Measurements from ENCODE around the gene TMEM252. TPM values are rescaled to one million over a fixed set of nuclear protein-coding genes. Genes with fewer than 3 reads are reported as not detected.

The TMEM252 gene
- total RNA-seq, 1 donor from 2014 or later, result not detected

- no peak for DNase-seq (ENCODE audit: low spot score)
- peak; percentile 38 for ATAC-seq
These were observed 40.0 kb downstream of the TMEM252 start for GRCh38 chr9:68500457-68501381.

DNA sequence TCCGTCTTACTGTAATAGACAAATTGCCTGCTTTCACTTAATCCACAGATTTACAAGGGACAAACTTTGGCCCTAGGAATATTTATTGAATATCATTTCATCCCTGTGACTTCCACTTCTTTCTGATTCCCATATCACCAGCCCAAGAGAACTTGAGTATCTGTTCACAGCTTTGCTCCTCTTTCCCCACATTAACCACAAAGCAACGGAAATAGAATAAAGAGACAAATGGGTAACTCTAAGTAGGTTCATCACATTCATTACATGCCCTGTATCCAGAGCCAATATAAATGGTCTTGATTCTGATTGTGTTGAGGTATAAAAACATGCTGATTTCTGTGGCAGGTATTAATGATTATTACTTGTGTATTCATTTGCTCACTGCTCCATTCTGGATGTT lies 41.9 kb downstream of the TMEM252 start:
- DNase-seq (ENCODE audit: low spot score) (no peak), ATAC-seq (no peak)

GRCh38 chr9:68497629-68498028 lies 43.1 kb downstream of the TMEM252 start:
- no peak for DNase-seq (ENCODE audit: low spot score)
- ATAC-seq, result peak; percentile 34

GRCh38 chr9:68496356-68496755 lies 44.3 kb downstream of the TMEM252 start:
- no peak for ATAC-seq
- DNase-seq (ENCODE audit: low spot score), result no peak

- DNase-seq (ENCODE audit: low spot score) (no peak), ATAC-seq (no peak)
These were observed 45.4 kb downstream of the TMEM252 start for GRCh38 chr9:68495247-68495646.

- no peak for DNase-seq (ENCODE audit: low spot score)
- ATAC-seq, result no peak
These were observed 46.6 kb downstream of the TMEM252 start for GRCh38 chr9:68493958-68494577.

GRCh38 chr9:68493541-68493940 lies 47.1 kb downstream of the TMEM252 start:
- no peak for DNase-seq (ENCODE audit: low spot score)
- ATAC-seq, result no peak

DNA sequence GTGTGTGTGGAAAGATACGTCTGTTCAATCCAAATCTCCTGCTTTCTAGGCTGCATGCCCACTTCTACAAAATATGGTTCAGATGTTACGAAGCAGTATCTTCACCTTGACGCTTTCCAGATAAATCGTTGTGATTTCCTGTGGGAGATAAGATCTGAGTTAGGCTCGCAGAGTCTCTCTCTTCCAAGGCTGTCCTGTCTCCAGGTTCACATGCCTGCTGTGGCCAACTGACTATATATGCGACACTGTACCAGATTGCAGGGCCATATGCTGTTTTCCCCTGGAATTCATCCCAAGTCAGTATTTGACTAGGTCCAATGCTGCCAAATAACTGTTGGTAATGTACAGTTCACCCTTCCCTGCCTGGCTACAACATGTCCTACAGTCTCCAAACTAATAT lies 47.9 kb downstream of the TMEM252 start:
- no peak for ATAC-seq
- no peak for DNase-seq (ENCODE audit: low spot score)

GRCh38 chr9:68489646-68490045 lies 51.0 kb downstream of the TMEM252 start:
- no peak for DNase-seq (ENCODE audit: low spot score)
- ATAC-seq, result no peak

- no peak for DNase-seq (ENCODE audit: low spot score)
- peak; percentile 54 for ATAC-seq
These were observed 52.6 kb downstream of the TMEM252 start for GRCh38 chr9:68488126-68488525.

Other genes starting within 250 kb of the TMEM252 start
- not detected for gene FOXD4L3, start 238.0 kb downstream of the TMEM252 start, total RNA-seq
- 2.9 TPM for gene PGM5, start 184.3 kb downstream of the TMEM252 start, total RNA-seq
- gene PIP5K1B, start 164.4 kb upstream of the TMEM252 start, total RNA-seq, result 0.30 TPM

Measured in left lobe of liver (tissue), 2 donors.